Ishikawa (cell line): ENCODE measurements around the gene CTPS2.

Source experiments
- CREB1 ChIP-seq: IDR thresholded peaks from 2 replicates; pipeline ENCODE4 v1.6.1; 2012; ENCODE audit warnings: low read depth
- EGR1 ChIP-seq: IDR thresholded peaks from 2 replicates; pipeline ENCODE4 v1.6.1; 2012
- EP300 ChIP-seq: IDR thresholded peaks from 2 replicates; pipeline ENCODE4 v1.6.1; 2012; ENCODE audit warnings: borderline replicate concordance
- MAX ChIP-seq: IDR thresholded peaks from 2 replicates; pipeline ENCODE4 v1.6.1; 2012
- NFIC ChIP-seq: IDR thresholded peaks from 2 replicates; pipeline ENCODE4 v1.6.1; 2012
- RAD21 ChIP-seq: IDR thresholded peaks from 2 replicates; pipeline ENCODE4 v1.6.1; 2012; ENCODE audit warnings: low read depth
- REST ChIP-seq: IDR thresholded peaks from 2 replicates; pipeline ENCODE4 v1.6.1; 2012; ENCODE audit warnings: low read depth, mild to moderate bottlenecking
- TAF1 ChIP-seq: IDR thresholded peaks from 2 replicates; pipeline ENCODE4 v1.6.1; 2012; ENCODE audit warnings: low read depth, mild to moderate bottlenecking
- USF1 ChIP-seq: IDR thresholded peaks from 2 replicates; pipeline ENCODE4 v1.6.1; 2012
- YY1 ChIP-seq: IDR thresholded peaks from 2 replicates; pipeline ENCODE4 v1.6.1; 2012; ENCODE audit warnings: low read depth

GRCh38 chrX:16587836-16588235 is 124.6 kb downstream of the CTPS2 start:
- TF ChIP-seq EP300 (no peak), REST (no peak), EGR1 (no peak), RAD21 (no peak), USF1 (no peak), YY1 (no peak), MAX (no peak), CREB1 (no peak), TAF1 (no peak), NFIC (no peak)
